ENCODE measurements around the gene UNC80. TPM values are rescaled to one million over a fixed set of nuclear protein-coding genes. Genes with fewer than 3 reads are reported as not detected.

UNC80 gene
- total RNA-seq, 1 donor from 2014 or later: 0.11 TPM

DNA sequence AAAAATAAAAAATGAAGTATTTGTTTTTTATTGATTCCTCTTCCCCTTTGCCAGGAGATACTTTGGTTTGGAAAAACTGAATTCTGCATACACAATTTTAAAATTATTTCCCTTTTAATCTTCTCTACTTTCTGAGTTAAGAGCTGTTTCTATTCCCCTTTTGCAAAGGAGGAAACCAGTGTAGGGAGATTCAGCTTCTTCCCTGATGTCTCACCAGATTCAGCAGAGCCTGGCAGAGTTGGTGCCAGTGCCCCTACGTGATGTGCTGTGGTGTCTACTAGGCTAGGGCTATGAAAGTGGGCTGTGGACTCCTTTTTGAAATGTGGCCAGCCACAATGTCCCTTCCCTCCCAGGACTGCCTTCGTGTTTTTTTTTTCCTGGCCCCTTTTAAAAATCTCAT is 233.2 kb downstream of the UNC80 start:
- peaks cover 5 to 6% of the 10 kb centered on the region in 2 donors for H3K36me3 ChIP-seq
- no peaks in the 10 kb centered on the region for H3K27me3 ChIP-seq
- intact Hi-C loops (cut with DNase I): no loop called here
- no peak for TF ChIP-seq CTCF (IDR thresholded peaks at IDR 0.05)
- H3K4me3 ChIP-seq: no peak overlapping the region
- H3K4me1 ChIP-seq: peaks cover 0 to 29% of the 10 kb centered on the region in 2 donors
- H3K9me3 ChIP-seq: no peaks in the 10 kb centered on the region
- H3K27ac ChIP-seq: no peak overlapping the region
- no peak for DNase-seq (ENCODE audit: low spot score in 2 of 2)

- intact Hi-C loops (cut with DNase I): no loop called here
- Histone ChIP-seq H3K36me3 (peaks cover 6 to 28% of the 10 kb centered on the region in 2 donors), H3K27me3 (no peaks in the 10 kb centered on the region), H3K4me3 (no peak overlapping the region), H3K9me3 (no peaks in the 10 kb centered on the region), H3K4me1 (peaks cover 0 to 27% of the 10 kb centered on the region in 2 donors), H3K27ac (no peak overlapping the region)
- no peak for DNase-seq (ENCODE audit: low spot score in 2 of 2)
- TF ChIP-seq CTCF (IDR thresholded peaks at IDR 0.05): no peak
Observed at GRCh38 chr2:210007895-210008294, 236.3 kb downstream of the UNC80 start.

DNA sequence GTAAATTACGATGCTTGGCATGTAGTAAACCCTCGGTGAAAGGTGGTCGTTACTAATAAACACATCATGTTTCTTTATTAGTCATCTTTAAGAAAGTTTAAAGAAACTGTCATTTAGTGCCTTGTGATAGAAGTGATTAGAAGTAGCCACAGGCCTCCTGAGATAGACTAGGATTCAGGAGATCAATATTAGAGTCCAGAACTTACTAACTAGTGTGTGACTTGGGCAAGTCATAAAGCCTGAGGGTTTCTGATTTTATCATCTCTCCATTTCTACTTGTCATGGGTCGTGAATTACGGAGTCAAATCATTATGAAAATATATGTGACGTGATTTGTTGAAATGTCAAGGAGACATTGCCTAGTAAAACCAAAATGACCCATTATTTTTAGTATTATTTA is 237.5 kb downstream of the UNC80 start:
- Histone ChIP-seq H3K27ac (no peak overlapping the region), H3K27me3 (no peaks in the 10 kb centered on the region), H3K4me3 (no peak overlapping the region), H3K9me3 (no peaks in the 10 kb centered on the region), H3K36me3 (peaks cover 8 to 37% of the 10 kb centered on the region in 2 donors), H3K4me1 (peaks cover 0 to 15% of the 10 kb centered on the region in 2 donors)
- DNase-seq (ENCODE audit: low spot score in 2 of 2): no peak
- intact Hi-C loops (cut with DNase I): no loop called here
- no peak for TF ChIP-seq CTCF (IDR thresholded peaks at IDR 0.05)

DNA sequence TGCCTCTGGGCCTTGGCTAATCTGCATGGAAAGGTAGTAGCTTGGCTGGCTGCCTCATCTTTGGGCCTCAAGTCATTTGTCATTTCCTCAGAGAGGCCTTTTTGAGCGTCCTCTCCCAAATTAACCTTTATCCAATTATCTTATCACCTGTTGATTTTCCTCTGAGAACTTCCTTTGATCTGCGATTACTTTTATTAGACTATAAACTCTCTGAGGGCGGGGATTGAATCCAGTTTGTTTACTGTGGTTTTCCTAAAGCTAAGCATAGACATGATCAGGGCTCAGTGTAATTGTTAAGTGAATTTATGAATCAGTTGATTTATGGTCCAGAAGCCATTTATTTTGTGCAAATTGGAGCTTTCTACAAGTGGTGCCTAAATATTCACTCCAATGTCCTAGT is 238.3 kb downstream of the UNC80 start:
- no peaks in the 10 kb centered on the region for H3K9me3 ChIP-seq
- H3K27ac ChIP-seq: no peak overlapping the region
- no peak for DNase-seq (ENCODE audit: low spot score in 2 of 2)
- H3K36me3 ChIP-seq: peaks cover 15 to 40% of the 10 kb centered on the region in 2 donors
- H3K4me1 ChIP-seq: peaks cover 0 to 8% of the 10 kb centered on the region in 2 donors
- no peaks in the 10 kb centered on the region for H3K27me3 ChIP-seq
- no peak overlapping the region for H3K4me3 ChIP-seq
- intact Hi-C loops (cut with DNase I): no loop called here
- no peak for TF ChIP-seq CTCF (IDR thresholded peaks at IDR 0.05)

GRCh38 chr2:210020138-210020537 is 248.5 kb downstream of the UNC80 start:
- H3K9me3 ChIP-seq: no peaks in the 10 kb centered on the region
- H3K4me3 ChIP-seq: no peak overlapping the region
- intact Hi-C loops (cut with DNase I): no loop called here
- no peaks in the 10 kb centered on the region for H3K4me1 ChIP-seq
- TF ChIP-seq CTCF (IDR thresholded peaks at IDR 0.05): no peak
- H3K36me3 ChIP-seq: peaks cover 56 to 85% of the 10 kb centered on the region in 2 donors
- no peak for DNase-seq (ENCODE audit: low spot score in 2 of 2)
- H3K27ac ChIP-seq: no peak overlapping the region
- H3K27me3 ChIP-seq: no peaks in the 10 kb centered on the region

GRCh38 chr2:210022824-210023223 is 251.2 kb downstream of the UNC80 start:
- no peak overlapping the region for H3K27ac ChIP-seq
- H3K9me3 ChIP-seq: no peaks in the 10 kb centered on the region
- TF ChIP-seq CTCF (IDR thresholded peaks at IDR 0.05): no peak
- no peaks in the 10 kb centered on the region for H3K27me3 ChIP-seq
- no peak overlapping the region for H3K4me3 ChIP-seq
- no peak for DNase-seq (ENCODE audit: low spot score in 2 of 2)
- intact Hi-C loops (cut with DNase I): no loop called here
- H3K36me3 ChIP-seq: peaks cover 45 to 82% of the 10 kb centered on the region in 2 donors
- H3K4me1 ChIP-seq: no peaks in the 10 kb centered on the region

Data from ascending aorta (tissue), 2 donors.